Measurements from ENCODE around the gene UBAC2. TPM values are rescaled to one million over a fixed set of nuclear protein-coding genes. Genes with fewer than 3 reads are reported as not detected.

The UBAC2 gene
- total and polyA plus RNA-seq, 2 of the 8 experiments (the other 6 are each of a cell fraction or from before 2014, with no cell fraction given), result 75.9 to 76.9 TPM

GRCh38 chr13:99389520-99390304 lies 189.1 kb downstream of the UBAC2 start:
- H2BK12ac ChIP-seq (ENCODE audit: low read depth, low read length), result 0 out of 2 replicates have a peak overlapping the region, but pooled peaks have one; percentile 17
- H3K27ac ChIP-seq (ENCODE audit: low read depth, low read length), result no peak overlapping the region
- CTCF ChIA-PET (ENCODE audit: partially characterized antibody), result interaction anchor here (0.7 to 16.2 kb wide), 17 partner anchors 9 to 125 kb away, joined by 3 to 227 read pairs (median 4); no protein-coding TSS in a partner anchor
- H3K18ac ChIP-seq (ENCODE audit: extremely low read depth, low read length), result no peak overlapping the region
- H3K4ac ChIP-seq (replicated peaks; ENCODE audit: insufficient read length, low read depth, low read length), result no peak overlapping the region
- H3K4me2 ChIP-seq (ENCODE audit: insufficient read depth in 1 of 2, low read depth in 2 of 2, low read length in 2 of 2), result no peak overlapping the region
- DNase-seq (ENCODE audit: low read depth in 1 of 2, low spot score in 2 of 2) (no peak), FAIRE-seq (no peak)
- no peaks in the 10 kb centered on the region for H3K79me2 ChIP-seq (ENCODE audit: control insufficient read depth in 1 of 2, insufficient read depth in 2 of 2, low read length in 2 of 2)
- H3K56ac ChIP-seq (replicated peaks; ENCODE audit: insufficient read length, low read depth, low read length), result no peak overlapping the region
- H3K4me3 ChIP-seq (ENCODE audit: extremely low read depth in 1 of 4, insufficient read depth in 2 of 4, low read depth in 3 of 4, low read length in 4 of 4), result no peak overlapping the region
- no peaks in the 10 kb centered on the region for H3K23me2 ChIP-seq (ENCODE audit: low read depth, low read length)
- H3K23ac ChIP-seq (ENCODE audit: insufficient read length), result no peak overlapping the region
- peaks cover 0 to 3% (median 0%) of the 10 kb centered on the region in 4 experiments; a peak in 1 of 7 replicates for H3K4me1 ChIP-seq (replicated peaks in 1 of 4; ENCODE audit: control insufficient read depth in 3 of 4, insufficient read depth in 4 of 4, low read length in 3 of 4)
- H4K8ac ChIP-seq (ENCODE audit: extremely low read depth, insufficient read depth, low read length), result no peak overlapping the region
- H3K9ac ChIP-seq (replicated peaks in 1 of 4; ENCODE audit: extremely low read depth in 1 of 4, low read depth in 3 of 4, low read length in 3 of 4), result no peak overlapping the region
- H2BK120ac ChIP-seq (replicated peaks; ENCODE audit: low read depth, low read length), result no peak overlapping the region
- peaks cover 0 to 5% (median 0%) of the 10 kb centered on the region in 4 experiments; a peak in 1 of 8 replicates for H3K36me3 ChIP-seq (ENCODE audit: control insufficient read depth in 2 of 4, insufficient read depth in 4 of 4, low read length in 3 of 4)
- 0 out of 2 replicates have a peak overlapping the region, but pooled peaks have one; percentile 30 for H2BK5ac ChIP-seq (ENCODE audit: low read depth, low read length)
- no peaks in the 10 kb centered on the region for H4K20me1 ChIP-seq (replicated peaks in 1 of 2; ENCODE audit: control insufficient read depth in 1 of 2, insufficient read depth in 2 of 2, low read length in 2 of 2)
- no peak overlapping the region for H4K5ac ChIP-seq (ENCODE audit: insufficient read length, low read depth, low read length)
- no peak overlapping the region for H2AFZ ChIP-seq (ENCODE audit: low read length)
- H3K27me3 ChIP-seq (replicated peaks in 1 of 4; ENCODE audit: control insufficient read depth in 3 of 4, extremely low read depth in 1 of 4, insufficient read depth in 3 of 4, low read length in 3 of 4), result no peaks in the 10 kb centered on the region
- 94% methylated on average over 16 of the region's 19 CpGs; no CpG with 5 or more reads in 1 of the 2 experiments for WGBS, 2 experiments (ENCODE audit: extremely low coverage in 1 of 2, insufficient coverage in 1 of 2, insufficient read length in 1 of 2, insufficient replicate concordance in 2 of 2, low coverage in 1 of 2, low lambda C conversion rate in 2 of 2, missing lambda C conversion rate in 1 of 2)
- no peak overlapping the region for H3K14ac ChIP-seq (ENCODE audit: insufficient read length)
- no peaks in the 10 kb centered on the region for H3K9me3 ChIP-seq (ENCODE audit: insufficient read depth in 2 of 2, low read depth in 1 of 2, low read length in 1 of 2)
- POLR2A ChIA-PET (ENCODE audit: partially characterized antibody), result no interaction called here
- no peak overlapping the region for H4K91ac ChIP-seq (replicated peaks; ENCODE audit: insufficient read length, low read length)
- no peak overlapping the region for H2BK20ac ChIP-seq (ENCODE audit: low read length)
- no peaks in the 10 kb centered on the region for H3K79me1 ChIP-seq (ENCODE audit: low read depth, low read length)
- no peak overlapping the region for H2BK15ac ChIP-seq (ENCODE audit: low read length)
- H2AK5ac ChIP-seq (ENCODE audit: low read depth, low read length), result no peak overlapping the region
- TF ChIP-seq RAD21 (IDR thresholded peaks at IDR 0.05 in 1 of 2, conservative IDR thresholded peaks at IDR 0.05 in 1 of 2; ENCODE audit: low read depth in 2 of 2, low read length in 2 of 2), result no peak
- TF ChIP-seq HDAC2 (IDR thresholded peaks at IDR 0.05; ENCODE audit: borderline replicate concordance in 1 of 2, low read depth in 2 of 2, low read length in 2 of 2), result no peak
- TF ChIP-seq CREB1 (IDR thresholded peaks at IDR 0.05), result no peak
- TF ChIP-seq SP1 (IDR thresholded peaks at IDR 0.05; ENCODE audit: low read depth, low read length), result no peak
- no peak for TF ChIP-seq ATF2 (IDR thresholded peaks at IDR 0.05; ENCODE audit: low read length)
- no peak for TF ChIP-seq SP4 (IDR thresholded peaks at IDR 0.05; ENCODE audit: low read length)
- TF ChIP-seq ATF3 (IDR thresholded peaks at IDR 0.05; ENCODE audit: insufficient read depth, low read depth, low read length), result no peak
- TF ChIP-seq FOSL1 (IDR thresholded peaks at IDR 0.05; ENCODE audit: insufficient read depth, low read depth, low read length), result no peak
- no peak for TF ChIP-seq CTBP2 (IDR thresholded peaks at IDR 0.05; ENCODE audit: borderline replicate concordance, insufficient read depth, insufficient read length, low read length)
